GM12878 (cell line): ENCODE data around the gene SNX33. TPM values are rescaled to one million over a fixed set of nuclear protein-coding genes. Genes with fewer than 3 reads are reported as not detected.

Source experiments
- ATAC-seq: fragments of 200-7000 bp; cut with Tn5 transposase; 3 replicates; pipeline ENCODE4 v1.9.1; 2020; ENCODE audit warnings: mild to moderate bottlenecking, moderate library complexity
- BruUV-seq: library from RNA; stranded (reverse); fragments of 400-500 nt; replicated peaks from 2 replicates; lab custom pipeline; 2021; lab: Mats Ljungman, UMichigan
- CTCF ChIA-PET: fragments of 300-600 bp; sonication (Branson Sonifier 250); formaldehyde crosslinking; extraction: SDS; loops from one replicate; lab custom pipeline; 2021; ENCODE audit warnings: inconsistent platforms; lab: Yijun Ruan, JAX
- POLR2A ChIA-PET: fragments of 350-600 bp; formaldehyde crosslinking; extraction: SDS; loops from one replicate; lab custom pipeline; 2021; ENCODE audit warnings: inconsistent platforms; lab: Charles Lee
- RAD21 ChIA-PET: fragments of 300-600 bp; sonication (Branson Sonifier 250); formaldehyde crosslinking; loops from one replicate; lab custom pipeline; 2023; ENCODE audit warnings: antibody characterized with exemption; ENCODE audit not compliant: unreplicated experiment; lab: Charles Lee
- SMC1A ChIA-PET: fragments of 300-600 bp; sonication (Branson Sonifier 250); formaldehyde crosslinking; loops from one replicate; lab custom pipeline; 2023; ENCODE audit not compliant: unreplicated experiment, uncharacterized antibody; lab: Charles Lee
- DNase-seq: peaks from one replicate; pipeline ENCODE4 v3.0.0-alpha.2; 2011; ENCODE audit warnings: low read depth, low spot score
- FAIRE-seq: peaks from 3 replicates; lab custom pipeline; 2011; peaks lifted over from hg19 to GRCh38; lab: Jason Lieb, UNC
- H2AFZ ChIP-seq: 2 replicates; pipeline ENCODE4 v1.6.0; 2011; ENCODE audit warnings: low read depth, low read length, control low read depth; ENCODE audit not compliant: control insufficient read depth
- H3K27ac ChIP-seq: 2 replicates; pipeline ENCODE4 v1.5.1; 2011; ENCODE audit warnings: control low read depth; ENCODE audit not compliant: control insufficient read depth, insufficient read depth
- H3K27me3 ChIP-seq, 2 experiments: replicated peaks in 1 of 2; 2 replicates each; pipeline versions ENCODE4 v1.6.0 to v1.6.1; 2011; ENCODE audit warnings: low read length in 1 of 2; ENCODE audit not compliant: control insufficient read depth in 2 of 2, insufficient read depth in 2 of 2
- H3K36me3 ChIP-seq, 2 experiments: 2 replicates each; pipeline ENCODE4 v1.5.1; 2011; ENCODE audit warnings: low read length in 1 of 2; ENCODE audit not compliant: control insufficient read depth in 2 of 2, insufficient read depth in 2 of 2
- H3K4me1 ChIP-seq: 2 replicates; pipeline ENCODE4 v1.6.1; 2011; ENCODE audit warnings: mild to moderate bottlenecking, low read length, moderate library complexity, mixed read lengths; ENCODE audit not compliant: control insufficient read depth, insufficient read depth
- H3K4me2 ChIP-seq: 2 replicates; pipeline ENCODE4 v1.6.0; 2011; ENCODE audit warnings: control low read depth; ENCODE audit not compliant: control insufficient read depth, insufficient read depth
- H3K4me3 ChIP-seq: fragments of 200-600 bp; sonication (generic); 2 replicates; pipeline ENCODE4 v1.5.1; 2016
- H3K79me2 ChIP-seq: 2 replicates; pipeline ENCODE4 v1.6.0; 2011; ENCODE audit warnings: low read length; ENCODE audit not compliant: control insufficient read depth, insufficient read depth
- H3K9ac ChIP-seq: 2 replicates; pipeline ENCODE4 v1.8.0; 2011; ENCODE audit warnings: low read length, control low read depth, mixed read lengths; ENCODE audit not compliant: control insufficient read depth, insufficient read depth
- H3K9me3 ChIP-seq: replicated peaks from 3 replicates; pipeline ENCODE4 v1.5.1; 2011; ENCODE audit warnings: mild to moderate bottlenecking, low read length; ENCODE audit not compliant: control insufficient read depth, insufficient read depth
- H4K20me1 ChIP-seq: 2 replicates; pipeline ENCODE4 v1.6.0; 2011; ENCODE audit not compliant: control insufficient read depth, insufficient read depth
- BRCA1 ChIP-seq: IDR thresholded peaks from 2 replicates; pipeline ENCODE4 v1.6.1; 2011; ENCODE audit warnings: low read depth, low read length, improper control_type of control experiment
- CBFB ChIP-seq: IDR thresholded peaks from 2 replicates; pipeline ENCODE4 v1.6.1; 2016; ENCODE audit warnings: antibody characterized with exemption, low read depth
- EED ChIP-seq: sonication (generic); IDR thresholded peaks from 2 replicates; pipeline ENCODE4 v1.6.1; 2016; ENCODE audit warnings: antibody characterized with exemption, low read depth
- IKZF1 ChIP-seq: fragments of 450-650 bp; conservative IDR thresholded peaks from 2 replicates; pipeline ENCODE4 v1.6.1; 2017; ENCODE audit warnings: antibody characterized with exemption, mild to moderate bottlenecking
- IRF3 ChIP-seq: fragments of 450-650 bp; IDR thresholded peaks from 2 replicates; pipeline ENCODE4 v1.6.1; 2014; ENCODE audit warnings: mild to moderate bottlenecking
- MTA3 ChIP-seq: IDR thresholded peaks from 2 replicates; pipeline ENCODE4 v1.6.1; 2012; ENCODE audit warnings: low read length, inconsistent platforms, borderline replicate concordance
- MYB ChIP-seq: fragments of 150-350 bp; IDR thresholded peaks from 2 replicates; pipeline ENCODE4 v1.6.1; 2014; ENCODE audit warnings: mild to moderate bottlenecking, low read depth, low read length, borderline replicate concordance
- NFXL1 ChIP-seq: fragments of 450-650 bp; IDR thresholded peaks from 2 replicates; pipeline ENCODE4 v1.6.1; 2017; ENCODE audit warnings: antibody characterized with exemption, mild to moderate bottlenecking, borderline replicate concordance
- NKRF ChIP-seq: fragments of 450-650 bp; conservative IDR thresholded peaks from 2 replicates; pipeline ENCODE4 v1.6.1; 2017; ENCODE audit warnings: mild to moderate bottlenecking, moderate library complexity
- SP1 ChIP-seq: IDR thresholded peaks from one replicate; pipeline ENCODE4 v1.6.1; 2011; ENCODE audit warnings: low read depth, low read length
- TCF3 ChIP-seq: IDR thresholded peaks from 2 replicates; pipeline ENCODE4 v1.6.1; 2012; ENCODE audit warnings: low read depth, mild to moderate bottlenecking, low read length, borderline replicate concordance; ENCODE audit not compliant: insufficient read depth
- WGBS: methylation state at CpG from one replicate; pipeline ENCODE4 v1.1.6; 2016; ENCODE audit warnings: low lambda C conversion rate; ENCODE audit not compliant: insufficient replicate concordance, insufficient coverage; ENCODE audit errors: missing lambda C conversion rate; 5-methylcytosine and 5-hydroxymethylcytosine counted together
- in situ Hi-C: fragments of 300-500 bp; cut with MboI; formaldehyde crosslinking; loops from 9 replicates; pipeline ENCODE4 v1.14.3; 2018; ENCODE audit warnings: mixed read lengths
- intact Hi-C: fragments of 100-400 bp; cut with micrococcal nuclease; formaldehyde crosslinking; loops from one replicate; pipeline ENCODE4 v1.14.2; 2022; ENCODE audit not compliant: unreplicated experiment
- polyA plus RNA-seq, 11 experiments: library from polyadenylated mRNA; depleted of rRNA in 4 of 11; unstranded in 6 of 11; stranded (reverse) in 5 of 11; fragments of >200 nt; fragmentation: Nextera tagmentation in 4 of 11; fragmentation: Illumina TruSeq in 1 of 11; extraction: Ambion mirVana in 4 of 11; extraction: Trizol in 1 of 11; gene quantifications; 1 replicate in 1 of 11; 2 replicates in 10 of 11; pipeline versions ENCODE4 v1.2.1 to v1.2.3, GENCODE V29; 2011 to 2016; ENCODE audit warnings: inconsistent platforms in 2 of 11, missing spikeins in 2 of 11, low read depth in 1 of 11
- total RNA-seq, 4 experiments: library from RNA; depleted of rRNA in 3 of 4; stranded (reverse); fragments of >200 nt in 3 of 4; fragmentation: Illumina TruSeq in 1 of 4; extraction: Trizol in 1 of 4; gene quantifications; 2 replicates each; pipeline versions ENCODE4 v1.2.1 to v1.2.3, GENCODE V29; 2013 to 2021

Gene SNX33
- total and polyA plus RNA-seq, 10 of the 15 experiments (the other 5 are each of a cell fraction or from before 2014, with no cell fraction given): 0.13 to 1.9 (median 0.55) TPM

- CTCF ChIA-PET: interaction anchor here (1.2 kb wide), 1 partner anchor 302 kb away, joined by 5 read pairs; no protein-coding TSS in a partner anchor
- intact Hi-C loops (no loop called here), in situ Hi-C loops (loop anchor here (25.0 kb wide), 1 partner anchor 657 kb away; the partner anchor contains the start of gene PPCDC)
- Histone ChIP-seq H3K4me1 (no peaks in the 10 kb centered on the region), H3K9me3 (no peaks in the 10 kb centered on the region), H4K20me1 (no peaks in the 10 kb centered on the region), H3K4me3 (no peak overlapping the region), H3K79me2 (no peaks in the 10 kb centered on the region), H3K4me2 (no peak overlapping the region), H3K27me3 (peaks cover 0 to 2% of the 10 kb centered on the region in 2 experiments; a peak in 3 of 4 replicates), H2AFZ (no peak overlapping the region), H3K9ac (no peak overlapping the region), H3K27ac (no peak overlapping the region), H3K36me3 (no peaks in the 10 kb centered on the region)
- SMC1A ChIA-PET: no interaction called here
- no TSS peak for BruUV-seq
- RAD21 ChIA-PET: no interaction called here
- no peak for DNase-seq
- POLR2A ChIA-PET: no interaction called here
- 21% methylated on average over 14 of the region's 14 CpGs for WGBS
- ATAC-seq: no peak
- FAIRE-seq: no peak
- no peak for TF ChIP-seq TCF3
- no peak for TF ChIP-seq BRCA1
- no peak for TF ChIP-seq CBFB
- no peak for TF ChIP-seq MYB
- no peak for TF ChIP-seq NKRF
- TF ChIP-seq SP1: no peak
- no peak for TF ChIP-seq EED
- no peak for TF ChIP-seq MTA3
- TF ChIP-seq IRF3: no peak
- TF ChIP-seq IKZF1: no peak
- no peak for TF ChIP-seq NFXL1
These were observed 21.6 kb downstream of the SNX33 start for GRCh38 chr15:75669191-75669878.
